ENCODE data around the gene TLR10.
A peak's percentile ranks its signal among the peaks of the same experiment; 100 is the strongest.
"Not testable (repeated sequence)": the region's sequence is repeated elsewhere in the genome, so short reads cannot be mapped to it uniquely, and the experiment has no call there.

The TLR10 gene

GRCh38 chr4:38783109-38783460 lies 295 bp upstream of the TLR10 start:
- DNase-seq (ENCODE audit: low spot score in 2 of 2) (no peak), ATAC-seq (no peak)
- Mint-ChIP-seq H3K9me3 (no peaks in the 10 kb centered on the region), H3K4me3 (peak overlapping the region; percentile 18), H3K36me3 (no peaks in the 10 kb centered on the region), H3K4me1 (no peaks in the 10 kb centered on the region), H3K27ac (peak overlapping the region; percentile 32)

- Mint-ChIP-seq H3K9me3 (no peaks in the 10 kb centered on the region), H3K36me3 (no peaks in the 10 kb centered on the region), H3K4me3 (no peak overlapping the region), H3K27ac (no peak overlapping the region), H3K4me1 (no peaks in the 10 kb centered on the region)
- DNase-seq (ENCODE audit: low spot score in 2 of 2): no peak
- ATAC-seq: no peak
These were observed 932 bp downstream of the TLR10 start for GRCh38 chr4:38781854-38782261.

- Mint-ChIP-seq H3K9me3 (no peaks in the 10 kb centered on the region), H3K36me3 (no peaks in the 10 kb centered on the region)
- no peak for ATAC-seq
These were observed 1.8 kb downstream of the TLR10 start for GRCh38 chr4:38780833-38781484.

GRCh38 chr4:38779790-38780189 lies 3.0 kb downstream of the TLR10 start:
- ATAC-seq (no peak), DNase-seq (ENCODE audit: low spot score in 2 of 2) (no peak)
- H3K27ac Mint-ChIP-seq: no peak overlapping the region
- H3K36me3 Mint-ChIP-seq: no peaks in the 10 kb centered on the region
- H3K4me1 Mint-ChIP-seq: no peaks in the 10 kb centered on the region
- no peak overlapping the region for H3K4me3 Mint-ChIP-seq
- H3K9me3 Mint-ChIP-seq: no peaks in the 10 kb centered on the region

More at GRCh38 chr4:38780833-38781484, 1.8 kb downstream of the TLR10 start:
- DNase-seq (ENCODE audit: low spot score in 2 of 2): no peak
- Mint-ChIP-seq H3K27ac (no peak overlapping the region), H3K4me1 (no peaks in the 10 kb centered on the region), H3K4me3 (no peak overlapping the region)

- DNase-seq (ENCODE audit: low spot score in 2 of 2); H3K36me3 Mint-ChIP-seq; H3K4me1 Mint-ChIP-seq; ATAC-seq; H3K9me3 Mint-ChIP-seq; H3K4me3 Mint-ChIP-seq; H3K27ac Mint-ChIP-seq: not testable (repeated sequence)
These were observed 4.9 kb downstream of the TLR10 start for GRCh38 chr4:38777925-38778324.

GRCh38 chr4:38775326-38775725 lies 7.5 kb downstream of the TLR10 start:
- no peaks in the 10 kb centered on the region for H3K9me3 Mint-ChIP-seq
- H3K4me3 Mint-ChIP-seq: no peak overlapping the region
- H3K4me1 Mint-ChIP-seq: no peaks in the 10 kb centered on the region
- H3K36me3 Mint-ChIP-seq: no peaks in the 10 kb centered on the region
- no peak for DNase-seq (ENCODE audit: low spot score in 2 of 2)
- H3K27ac Mint-ChIP-seq: no peak overlapping the region
- ATAC-seq: no peak

- no peak for ATAC-seq
- no peak overlapping the region for H3K4me3 Mint-ChIP-seq
- H3K36me3 Mint-ChIP-seq: no peaks in the 10 kb centered on the region
- no peaks in the 10 kb centered on the region for H3K4me1 Mint-ChIP-seq
- H3K27ac Mint-ChIP-seq: no peak overlapping the region
- no peaks in the 10 kb centered on the region for H3K9me3 Mint-ChIP-seq
- DNase-seq (ENCODE audit: low spot score in 2 of 2): no peak
These were observed 8.4 kb downstream of the TLR10 start for GRCh38 chr4:38774181-38774955.

GRCh38 chr4:38770281-38770680 lies 12.5 kb downstream of the TLR10 start:
- H3K27ac Mint-ChIP-seq; H3K4me1 Mint-ChIP-seq; H3K4me3 Mint-ChIP-seq; DNase-seq (ENCODE audit: low spot score in 2 of 2); ATAC-seq; H3K36me3 Mint-ChIP-seq; H3K9me3 Mint-ChIP-seq: not testable (repeated sequence)

- no peak overlapping the region for H3K27ac Mint-ChIP-seq
- H3K4me1 Mint-ChIP-seq: no peaks in the 10 kb centered on the region
- DNase-seq (ENCODE audit: low spot score in 2 of 2) (no peak), ATAC-seq (no peak)
- no peaks in the 10 kb centered on the region for H3K36me3 Mint-ChIP-seq
- H3K4me3 Mint-ChIP-seq: no peak overlapping the region
- no peaks in the 10 kb centered on the region for H3K9me3 Mint-ChIP-seq
These were observed 12.9 kb downstream of the TLR10 start for GRCh38 chr4:38769857-38770256.

- no peak for DNase-seq (ENCODE audit: low spot score in 2 of 2)
- H3K27ac Mint-ChIP-seq: no peak overlapping the region
- ATAC-seq: no peak
These were observed 13.3 kb downstream of the TLR10 start for GRCh38 chr4:38769441-38769840.

GRCh38 chr4:38768968-38769394 lies 13.8 kb downstream of the TLR10 start:
- Mint-ChIP-seq H3K27ac (no peak overlapping the region), H3K4me3 (no peak overlapping the region), H3K4me1 (no peaks in the 10 kb centered on the region), H3K36me3 (no peaks in the 10 kb centered on the region), H3K9me3 (no peaks in the 10 kb centered on the region)
- no peak for ATAC-seq
- DNase-seq (ENCODE audit: low spot score in 2 of 2): no peak

More at GRCh38 chr4:38769441-38769840, 13.3 kb downstream of the TLR10 start:
- no peak overlapping the region for H3K4me3 Mint-ChIP-seq
- no peaks in the 10 kb centered on the region for H3K9me3 Mint-ChIP-seq
- no peaks in the 10 kb centered on the region for H3K36me3 Mint-ChIP-seq
- H3K4me1 Mint-ChIP-seq: no peaks in the 10 kb centered on the region

- H3K36me3 Mint-ChIP-seq; ATAC-seq; H3K4me3 Mint-ChIP-seq; H3K9me3 Mint-ChIP-seq; DNase-seq (ENCODE audit: low spot score in 2 of 2); H3K4me1 Mint-ChIP-seq; H3K27ac Mint-ChIP-seq: not testable (repeated sequence)
These were observed 15.8 kb downstream of the TLR10 start for GRCh38 chr4:38766940-38767339.

GRCh38 chr4:38765382-38765781 lies 17.4 kb downstream of the TLR10 start:
- Mint-ChIP-seq H3K27ac (no peak overlapping the region), H3K9me3 (no peaks in the 10 kb centered on the region), H3K36me3 (no peaks in the 10 kb centered on the region), H3K4me1 (no peaks in the 10 kb centered on the region), H3K4me3 (no peak overlapping the region)
- ATAC-seq: peak; percentile 36
- no peak for DNase-seq (ENCODE audit: low spot score in 2 of 2)

GRCh38 chr4:38764277-38764676 lies 18.5 kb downstream of the TLR10 start:
- Mint-ChIP-seq H3K36me3 (no peaks in the 10 kb centered on the region), H3K4me1 (no peaks in the 10 kb centered on the region), H3K4me3 (no peak overlapping the region), H3K9me3 (no peaks in the 10 kb centered on the region), H3K27ac (no peak overlapping the region)
- ATAC-seq (no peak), DNase-seq (ENCODE audit: low spot score in 2 of 2) (no peak)

- H3K36me3 Mint-ChIP-seq: no peaks in the 10 kb centered on the region
- ATAC-seq (no peak), DNase-seq (ENCODE audit: low spot score in 2 of 2) (no peak)
- H3K27ac Mint-ChIP-seq: no peak overlapping the region
- no peaks in the 10 kb centered on the region for H3K4me1 Mint-ChIP-seq
- H3K4me3 Mint-ChIP-seq: no peak overlapping the region
- H3K9me3 Mint-ChIP-seq: no peaks in the 10 kb centered on the region
These were observed 20.2 kb downstream of the TLR10 start for GRCh38 chr4:38762560-38762959.

- no peaks in the 10 kb centered on the region for H3K4me1 Mint-ChIP-seq
- no peak overlapping the region for H3K27ac Mint-ChIP-seq
- no peak overlapping the region for H3K4me3 Mint-ChIP-seq
- H3K9me3 Mint-ChIP-seq: no peaks in the 10 kb centered on the region
- DNase-seq (ENCODE audit: low spot score in 2 of 2): no peak
- ATAC-seq: no peak
- H3K36me3 Mint-ChIP-seq: no peaks in the 10 kb centered on the region
These were observed 23.0 kb downstream of the TLR10 start for GRCh38 chr4:38759790-38760122.

Measured in stimulated activated effector memory CD8-positive, alpha-beta T cell treated with anti-CD3 and anti-CD28 coated beads, Interleukin-12 subunit alpha, Interleukin-12 subunit beta, amount 100 ng/mL, for 72 hours (primary cell).